ENCODE measurements around the gene ARHGAP15.

DNA sequence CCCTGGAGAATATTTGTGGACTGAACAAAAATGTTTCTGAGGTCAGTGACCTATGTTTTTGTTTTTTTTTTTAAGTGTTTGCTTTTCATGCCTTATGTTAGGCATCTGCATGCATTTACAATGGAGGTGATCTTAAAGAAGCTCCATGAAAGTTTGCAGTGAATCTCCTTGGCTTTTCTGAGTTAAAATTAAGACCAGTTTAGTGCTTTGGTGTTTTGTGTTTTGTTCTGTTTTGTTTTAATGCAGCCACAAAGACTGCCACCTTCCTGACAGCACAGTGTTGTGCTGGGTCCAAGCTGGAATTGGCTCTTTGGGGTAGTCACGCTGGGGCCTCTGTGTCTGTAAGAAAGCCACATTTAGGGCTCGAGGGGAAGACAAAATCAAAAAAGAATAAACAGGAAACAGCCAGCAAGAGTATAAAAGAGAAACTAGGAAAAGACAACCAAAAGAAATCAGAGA lies 396.2 kb downstream of the ARHGAP15 start:
- TF ChIP-seq YY1 (IDR thresholded peaks at IDR 0.05; ENCODE audit: insufficient read depth, insufficient read length) = no peak
- no peak for TF ChIP-seq ZNF274 (IDR thresholded peaks at IDR 0.05; ENCODE audit: low read depth, low read length)

All from NT2/D1 (cell line).